GM08714 (cell line): Measurements from ENCODE around the gene NFKBIE.

Source experiments
- H3K4me3 ChIP-seq: fragments of 200-500 bp; sonication (Bioruptor generic); 2 replicates; pipeline ENCODE4 v1.5.1; 2014; ENCODE audit warnings: mild to moderate bottlenecking, low read length, inconsistent platforms
- ZNF274 ChIP-seq: IDR thresholded peaks from 2 replicates; pipeline ENCODE4 v1.6.1; 2012; ENCODE audit warnings: mild to moderate bottlenecking, low read depth, low read length

The NFKBIE gene

GRCh38 chr6:44271406-44271723, 6.0 kb upstream of the NFKBIE start:
- TF ChIP-seq ZNF274, result no peak
- H3K4me3 ChIP-seq, result no peak overlapping the region

- no peak for TF ChIP-seq ZNF274
- no peak overlapping the region; the same call in 1 of the 2 replicates for H3K4me3 ChIP-seq
Observed at GRCh38 chr6:44270526-44271405, 5.4 kb upstream of the NFKBIE start.

GRCh38 chr6:44269921-44270525, 4.7 kb upstream of the NFKBIE start, which contains the start of gene TMEM151B:
Gene TMEM151B, plus strand, starts transcription at chr6:44270450. Its CDS starts 293 bp downstream, at chr6:44270743.
- H3K4me3 ChIP-seq, result no peak within 1 kb of the TSS; the same call in 1 of the 2 replicates
- no peak for TF ChIP-seq ZNF274

- TF ChIP-seq ZNF274, result no peak
- no peak overlapping the region for H3K4me3 ChIP-seq
Observed at GRCh38 chr6:44269178-44269920, 4.0 kb upstream of the NFKBIE start.

- no peak overlapping the region for H3K4me3 ChIP-seq
- TF ChIP-seq ZNF274, result no peak
Observed at GRCh38 chr6:44268095-44268628, 2.8 kb upstream of the NFKBIE start.

DNA sequence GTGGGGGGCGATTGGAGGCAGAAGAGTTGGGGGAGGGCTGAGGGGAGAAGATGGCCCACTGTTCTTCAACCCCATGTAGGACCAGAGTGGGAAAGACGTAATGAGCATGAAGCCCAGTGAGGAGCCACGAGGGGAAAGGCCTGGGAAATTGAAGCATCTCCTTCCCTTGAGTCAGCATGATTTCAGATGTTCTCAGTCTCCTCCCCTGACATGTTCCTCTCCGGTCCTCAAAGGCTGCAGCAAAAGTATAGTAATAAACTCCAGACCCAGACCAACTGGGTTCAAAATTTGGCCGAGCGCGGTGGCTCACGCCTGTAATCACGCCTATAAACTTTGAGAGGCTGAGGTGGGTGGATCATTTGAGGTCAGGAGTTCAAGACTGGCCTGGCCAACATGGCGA, 1.9 kb upstream of the NFKBIE start:
- TF ChIP-seq ZNF274, result no peak

DNA sequence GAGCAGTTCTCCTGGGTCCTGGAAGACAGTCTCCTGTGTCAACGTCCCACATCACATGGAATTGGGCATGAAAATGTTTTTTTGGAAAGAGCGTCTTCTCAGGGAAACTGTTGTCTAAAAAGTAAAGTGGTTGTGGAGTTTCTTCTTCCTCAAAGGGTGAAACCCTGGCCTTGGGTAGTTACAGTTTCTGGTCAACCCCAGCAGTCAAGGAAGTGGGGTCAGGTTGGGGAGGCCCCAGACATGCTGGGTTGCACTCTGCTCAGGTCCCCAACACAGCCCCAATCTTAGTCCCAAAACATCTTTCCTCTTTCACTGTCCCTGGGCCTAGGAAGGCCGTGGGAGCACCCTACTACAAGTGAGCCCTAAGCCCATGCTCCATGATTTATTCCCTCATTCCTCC, 996 bp upstream of the NFKBIE start:
- H3K4me3 ChIP-seq, result peak overlapping the region; percentile 22; the same call in 1 of the 2 replicates

More for the DNA sequence above, 1.9 kb upstream of the NFKBIE start:
- H3K4me3 ChIP-seq, result no peak overlapping the region

GRCh38 chr6:44265722-44266233, 427 bp upstream of the NFKBIE start:
- TF ChIP-seq ZNF274, result no peak
- peak overlapping the region; percentile 22; the same call in 1 of the 2 replicates for H3K4me3 ChIP-seq

More for the DNA sequence above, 996 bp upstream of the NFKBIE start:
- no peak for TF ChIP-seq ZNF274

DNA sequence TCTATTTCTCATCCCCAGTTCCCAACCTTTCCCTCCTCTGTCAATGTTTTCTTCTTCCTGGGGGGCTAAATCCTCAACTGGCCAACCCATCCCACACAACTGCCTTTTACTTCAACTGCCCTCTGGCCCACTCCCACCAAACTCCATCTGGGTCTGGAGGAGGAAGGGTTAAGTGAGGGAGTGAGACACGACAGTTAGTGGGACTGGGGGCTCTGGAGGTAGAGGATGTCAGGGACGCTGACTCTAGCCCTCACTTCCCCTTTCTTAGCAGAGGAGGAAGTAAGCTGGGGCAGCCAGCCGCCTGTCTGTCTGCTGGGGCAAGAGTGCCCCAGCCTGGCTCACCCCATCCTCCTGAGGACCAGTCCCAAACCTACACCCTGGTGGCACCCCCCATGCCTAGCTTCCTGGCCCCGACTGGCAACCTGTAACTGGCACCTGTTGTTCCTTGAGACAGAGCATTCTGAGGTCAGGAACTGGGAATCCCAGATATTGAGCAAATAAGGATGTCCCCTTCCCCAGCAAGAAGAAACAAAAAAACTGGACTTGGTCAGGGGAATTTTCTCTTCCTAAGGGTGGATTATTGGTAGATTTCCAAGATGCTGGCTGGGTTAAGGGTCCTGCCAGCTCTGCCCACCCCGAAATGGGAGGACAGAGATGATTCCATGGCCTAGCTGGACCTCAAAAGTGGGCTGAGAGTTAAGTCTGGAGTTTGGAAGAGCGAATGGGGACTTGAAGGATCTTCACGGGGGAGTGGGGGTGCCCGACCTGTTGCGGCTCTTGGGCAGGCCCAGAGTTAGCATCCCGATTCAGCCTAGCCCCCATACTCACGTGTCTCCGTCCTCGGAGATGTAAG, 971 bp downstream of the NFKBIE start:
- H3K4me3 ChIP-seq, result peak overlapping the region; percentile 91
- no peak for TF ChIP-seq ZNF274

- no peak for TF ChIP-seq ZNF274
- peak overlapping the region; percentile 91 for H3K4me3 ChIP-seq
Observed at GRCh38 chr6:44263354-44264100, 1.8 kb downstream of the NFKBIE start.

DNA sequence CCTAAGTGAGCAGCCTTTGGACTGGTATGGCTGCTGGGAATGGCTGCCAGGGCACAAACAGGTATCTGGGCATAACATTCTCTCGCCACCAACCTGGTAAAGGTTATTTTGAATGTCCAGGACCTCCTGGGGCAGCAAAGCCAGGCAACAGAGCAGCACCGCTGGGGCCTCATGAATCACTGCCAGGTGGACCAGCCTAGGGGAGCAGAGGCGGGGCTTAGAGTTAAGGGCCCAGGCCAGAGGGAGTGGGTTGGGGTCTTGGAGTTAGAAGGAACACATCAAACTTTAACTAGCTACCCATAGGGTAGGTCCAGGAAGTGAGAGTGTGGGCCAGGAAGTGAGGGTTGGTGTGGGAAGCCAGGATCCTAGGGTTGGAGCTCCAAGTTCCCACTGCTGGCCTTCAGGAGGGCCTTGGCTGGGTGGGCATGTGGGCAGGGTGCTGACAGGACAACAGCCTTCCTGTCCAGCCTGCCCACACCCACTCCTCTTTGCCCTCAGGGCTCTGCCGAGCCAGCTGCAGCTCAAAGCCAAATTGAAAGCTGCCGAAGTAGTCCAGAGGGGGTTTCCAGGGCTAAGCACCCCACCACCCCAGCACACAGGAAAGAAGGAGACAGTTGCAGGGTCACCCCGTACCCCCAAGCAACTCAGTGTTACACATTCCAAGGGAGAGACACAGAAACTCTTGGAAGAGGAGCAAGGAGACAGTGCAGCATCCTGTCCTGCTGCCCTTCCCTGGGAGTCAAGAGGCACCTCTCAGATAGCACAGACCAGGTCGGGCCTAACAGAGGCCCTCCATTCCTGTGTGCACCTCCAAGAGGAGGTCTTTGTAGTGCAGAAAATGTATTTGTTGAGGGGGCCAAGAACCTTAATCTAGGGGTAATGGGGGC, 2.6 kb downstream of the NFKBIE start:
- peak overlapping the region; percentile 91; the same call in 1 of the 2 replicates for H3K4me3 ChIP-seq
- TF ChIP-seq ZNF274, result no peak
